ENCODE measurements around the gene CTSC.

The CTSC gene

GRCh38 chr11:88337181-88337986 is at the start of gene CTSC:
TSS of gene CTSC (minus strand) at chr11:88337736. CDS start at chr11:88337672, 64 bp downstream.
- Histone ChIP-seq H3K27ac (peak within 1 kb of the TSS; percentile 60 to 98 (median 92)), H3K4me3 (peak within 1 kb of the TSS; percentile 52 to 97 (median 75))

GRCh38 chr11:88384669-88385005 is 47.1 kb upstream of the CTSC start:
- peak overlapping the region in 2 of 21 experiments; percentile 25 to 49 for H3K27ac ChIP-seq
- no peak overlapping the region for H3K4me3 ChIP-seq

GRCh38 chr11:88384004-88384668 is 46.6 kb upstream of the CTSC start:
- no peak overlapping the region for H3K4me3 ChIP-seq

GRCh38 chr11:88383447-88383846 is 45.9 kb upstream of the CTSC start:
- Histone ChIP-seq H3K27ac (no peak overlapping the region), H3K4me3 (no peak overlapping the region)

More at GRCh38 chr11:88384004-88384668, 46.6 kb upstream of the CTSC start:
- H3K27ac ChIP-seq: peak overlapping the region in 2 of 21 experiments; percentile 25 to 49

- no peak overlapping the region for H3K27ac ChIP-seq
- H3K4me3 ChIP-seq: no peak overlapping the region
Measured at GRCh38 chr11:88379130-88379529, 41.6 kb upstream of the CTSC start.

- Histone ChIP-seq H3K27ac (no peak overlapping the region), H3K4me3 (no peak overlapping the region)
Measured at GRCh38 chr11:88378422-88379066, 41.0 kb upstream of the CTSC start.

GRCh38 chr11:88377646-88378045 is 40.1 kb upstream of the CTSC start:
- no peak overlapping the region for H3K27ac ChIP-seq
- no peak overlapping the region for H3K4me3 ChIP-seq

- no peak overlapping the region for H3K27ac ChIP-seq
- H3K4me3 ChIP-seq: no peak overlapping the region
Measured at GRCh38 chr11:88377144-88377543, 39.6 kb upstream of the CTSC start.

GRCh38 chr11:88375927-88376470 is 38.5 kb upstream of the CTSC start:
- no peak overlapping the region for H3K4me3 ChIP-seq
- no peak overlapping the region for H3K27ac ChIP-seq

GRCh38 chr11:88370782-88371181 is 33.2 kb upstream of the CTSC start:
- H3K4me3 ChIP-seq: no peak overlapping the region
- H3K27ac ChIP-seq: no peak overlapping the region

- H3K4me3 ChIP-seq: no peak overlapping the region
- no peak overlapping the region for H3K27ac ChIP-seq
Measured at GRCh38 chr11:88367310-88367709, 29.8 kb upstream of the CTSC start.

- H3K27ac ChIP-seq: no peak overlapping the region
Measured at GRCh38 chr11:88363648-88364065, 26.1 kb upstream of the CTSC start.

GRCh38 chr11:88363004-88363403 is 25.5 kb upstream of the CTSC start:
- Histone ChIP-seq H3K4me3 (no peak overlapping the region), H3K27ac (no peak overlapping the region)

More at GRCh38 chr11:88363648-88364065, 26.1 kb upstream of the CTSC start:
- no peak overlapping the region for H3K4me3 ChIP-seq

- Histone ChIP-seq H3K4me3 (no peak overlapping the region), H3K27ac (peak overlapping the region in 1 of 21 experiments; percentile 29)
Measured at GRCh38 chr11:88360141-88360540, 22.6 kb upstream of the CTSC start.

GRCh38 chr11:88359541-88359940 is 22.0 kb upstream of the CTSC start:
- H3K4me3 ChIP-seq: no peak overlapping the region
- peak overlapping the region in 1 of 21 experiments; percentile 29 for H3K27ac ChIP-seq

GRCh38 chr11:88359114-88359513 is 21.6 kb upstream of the CTSC start:
- Histone ChIP-seq H3K4me3 (no peak overlapping the region), H3K27ac (peak overlapping the region in 1 of 21 experiments; percentile 29)

- Histone ChIP-seq H3K4me3 (no peak overlapping the region), H3K27ac (peak overlapping the region in 5 of 21 experiments; percentile 9 to 70 (median 12))
Measured at GRCh38 chr11:88358040-88358431, 20.5 kb upstream of the CTSC start.

- Histone ChIP-seq H3K4me3 (no peak overlapping the region), H3K27ac (peak overlapping the region in 5 of 21 experiments; percentile 9 to 70 (median 12))
Measured at GRCh38 chr11:88357323-88358039, 19.9 kb upstream of the CTSC start.

- no peak overlapping the region for H3K4me3 ChIP-seq
- H3K27ac ChIP-seq: peak overlapping the region in 3 of 21 experiments; percentile 1 to 9 (median 4)
Measured at GRCh38 chr11:88355887-88356286, 18.4 kb upstream of the CTSC start.

- peak overlapping the region in 7 of 21 experiments; percentile 4 to 56 (median 9) for H3K27ac ChIP-seq
Measured at GRCh38 chr11:88354912-88355311, 17.4 kb upstream of the CTSC start.

More at GRCh38 chr11:88354912-88355311, 17.4 kb upstream of the CTSC start:
- no peak overlapping the region for H3K4me3 ChIP-seq
